SK-N-SH (cell line): ENCODE measurements around the gene TFEB.

Experiments
- CTCF ChIP-seq: fragments of 200-600 bp; sonication (generic); IDR thresholded peaks from 2 replicates; pipeline ENCODE4 v1.6.1; 2017; ENCODE audit warnings: antibody characterized with exemption, mild to moderate bottlenecking, moderate library complexity
- EZH2phosphoT487 ChIP-seq: fragments of 200-600 bp; sonication (generic); IDR thresholded peaks from 2 replicates; pipeline ENCODE4 v1.6.1; 2017; ENCODE audit warnings: low read depth, mixed run types, mild to moderate bottlenecking, antibody characterized with exemption, moderate library complexity, borderline replicate concordance
- FOXJ3 ChIP-seq: sonication (generic); formaldehyde crosslinking; IDR thresholded peaks from 2 replicates; pipeline ENCODE4 v1.5.1; 2020; ENCODE audit warnings: mild to moderate bottlenecking, missing genetic modification reagents
- JUND ChIP-seq: IDR thresholded peaks from 2 replicates; pipeline ENCODE4 v1.4.0; 2012
- NRF1 ChIP-seq: IDR thresholded peaks from 2 replicates; pipeline ENCODE4 v1.6.1; 2012; ENCODE audit warnings: low read depth, mild to moderate bottlenecking, low read length
- PBX3 ChIP-seq: IDR thresholded peaks from 2 replicates; pipeline ENCODE4; 2012
- POLR2AphosphoS5 ChIP-seq: IDR thresholded peaks from 2 replicates; pipeline ENCODE4 v1.6.1; 2012; ENCODE audit warnings: low read depth, low read length
- RAD21 ChIP-seq: IDR thresholded peaks from 2 replicates; pipeline ENCODE4 v1.6.1; 2012; ENCODE audit warnings: mild to moderate bottlenecking, low read length
- REST ChIP-seq: IDR thresholded peaks from 2 replicates; pipeline ENCODE4 v1.6.1; 2012; ENCODE audit warnings: mild to moderate bottlenecking, low read depth, low read length, moderate library complexity

- TF ChIP-seq RAD21 (no peak), CTCF (no peak; the same call in 1 of the 2 replicates), FOXJ3 (no peak), POLR2AphosphoS5 (no peak), REST (no peak), JUND (no peak), NRF1 (no peak), EZH2phosphoT487 (no peak), PBX3 (no peak)
Observed at GRCh38 chr6:41694815-41695526, 40.4 kb downstream of the TFEB start.
